Measurements from ENCODE around the gene KCTD19.

GRCh38 chr16:67268136-67268579, 58.4 kb downstream of the KCTD19 start:
- TF ChIP-seq CTCF (IDR thresholded peaks at IDR 0.05) (no peak), SP1 (CRISPR knock-in tag; conservative IDR thresholded peaks at IDR 0.05) (no peak), USF1 (CRISPR knock-in tag; IDR thresholded peaks at IDR 0.05) (no peak), TEAD4 (CRISPR knock-in tag; IDR thresholded peaks at IDR 0.05) (no peak), ETV6 (CRISPR knock-in tag; IDR thresholded peaks at IDR 0.05) (no peak), ATF1 (CRISPR knock-in tag; IDR thresholded peaks at IDR 0.05) (no peak), NFYB (CRISPR knock-in tag; conservative IDR thresholded peaks at IDR 0.05; ENCODE audit: low read depth) (no peak), USF2 (CRISPR knock-in tag; IDR thresholded peaks at IDR 0.05) (no peak), ATF2 (CRISPR knock-in tag; IDR thresholded peaks at IDR 0.05; ENCODE audit: borderline replicate concordance, low read depth) (no peak), E2F5 (CRISPR knock-in tag; IDR thresholded peaks at IDR 0.05) (no peak), MXD4 (CRISPR knock-in tag; IDR thresholded peaks at IDR 0.05; ENCODE audit: borderline replicate concordance) (no peak), ZNF416 (CRISPR knock-in tag; IDR thresholded peaks at IDR 0.05) (no peak), MAX (CRISPR knock-in tag; IDR thresholded peaks at IDR 0.05) (no peak)

Data from WTC11 (cell line).